KBM-7 (cell line): Measurements from ENCODE around the gene PGM3.

ENCODE experiments used
- DNase-seq: peaks from one replicate; pipeline ENCODE4 v3.0.0-alpha.2; 2015
- in situ Hi-C: fragments of 300-500 bp; cut with MboI; formaldehyde crosslinking; loops from 2 replicates; pipeline ENCODE4 v1.14.3; 2020; ENCODE audit warnings: low sequenced_read_pairs, low pct_unique_long_range_greater_than_20kb, mixed read lengths

PGM3 gene

GRCh38 chr6:83126807-83127206 is 66.3 kb downstream of the PGM3 start:
- in situ Hi-C loops: no loop called here
- no peak for DNase-seq

- DNase-seq: no peak
- in situ Hi-C loops: no loop called here
Measured at GRCh38 chr6:83126223-83126622, 66.8 kb downstream of the PGM3 start.

GRCh38 chr6:83125425-83125824 is 67.6 kb downstream of the PGM3 start:
- in situ Hi-C loops: no loop called here
- no peak for DNase-seq

DNA sequence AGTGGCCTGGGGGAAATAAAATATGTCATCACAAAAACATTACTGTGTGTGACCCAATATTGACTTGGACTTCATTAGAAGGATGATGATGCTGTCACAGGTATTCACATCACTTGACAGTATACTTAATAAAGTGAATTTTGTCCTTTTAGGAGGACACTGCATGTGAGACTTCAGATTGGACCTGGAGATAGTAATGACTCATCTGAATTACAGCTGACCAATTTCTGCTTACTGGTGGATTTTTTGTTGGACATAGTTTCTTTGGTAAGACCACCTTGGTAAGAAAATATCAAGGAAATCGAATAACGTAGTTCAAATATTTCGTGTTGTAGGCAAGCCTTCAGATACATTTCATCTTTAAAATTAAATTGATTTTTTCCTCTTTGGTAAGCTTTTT is 68.5 kb downstream of the PGM3 start:
- no peak for DNase-seq
- in situ Hi-C loops: no loop called here

DNA sequence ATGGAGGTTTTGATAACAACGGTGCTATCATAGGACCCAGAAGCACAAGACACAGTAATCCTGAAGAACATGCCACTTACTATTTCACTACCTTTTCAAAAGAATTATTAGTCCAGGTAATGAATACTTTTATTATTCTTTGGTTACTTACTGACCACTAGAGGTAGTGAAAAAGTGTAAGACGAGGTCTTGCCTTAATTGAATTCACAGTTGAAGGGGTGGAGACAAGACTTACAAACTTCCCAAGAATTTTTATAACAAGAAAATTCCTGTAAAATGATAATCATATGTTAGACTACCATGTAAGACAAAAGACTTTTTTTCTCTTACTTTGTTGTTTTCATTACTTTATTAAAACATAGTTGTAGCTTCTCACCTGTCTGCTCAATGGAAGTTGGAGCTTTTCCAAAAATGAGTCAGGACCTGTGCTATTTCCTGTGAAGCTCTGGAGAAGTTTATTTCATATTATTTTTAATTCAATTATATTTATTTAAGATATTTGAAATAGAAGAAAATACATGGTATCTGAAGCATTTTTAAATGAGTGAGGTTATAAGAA is 73.2 kb downstream of the PGM3 start:
- no peak for DNase-seq
- in situ Hi-C loops: no loop called here

- in situ Hi-C loops: no loop called here
- DNase-seq: no peak
Measured at GRCh38 chr6:83117802-83118201, 75.3 kb downstream of the PGM3 start.
